Mucosa of descending colon (tissue), 3 donors: ENCODE data around the gene DNAH17. TPM values are rescaled to one million over a fixed set of nuclear protein-coding genes. Genes with fewer than 3 reads are reported as not detected.

ENCODE experiments used
- ATAC-seq: fragments of 200-7000 bp; cut with Tn5 transposase; one replicate; pipeline ENCODE4 v1.9.1; 2020; ENCODE audit warnings: mild to moderate bottlenecking, moderate library complexity
- DNase-seq, 3 donors: peaks; one replicate each; pipeline ENCODE4 v3.0.0-alpha.2; 2020
- H3K36me3 ChIP-seq: fragments of 200-600 bp; one replicate; pipeline ENCODE4 v1.8.0; 2021; ENCODE audit warnings: low read depth, mild to moderate bottlenecking
- H3K4me1 ChIP-seq: fragments of 200-600 bp; one replicate; pipeline ENCODE4 v1.8.0; 2021; ENCODE audit warnings: low read depth, mild to moderate bottlenecking
- H3K4me3 ChIP-seq: fragments of 200-600 bp; one replicate; pipeline ENCODE4 v1.8.0; 2021; ENCODE audit warnings: mild to moderate bottlenecking
- H3K9me3 ChIP-seq: fragments of 200-600 bp; one replicate; pipeline ENCODE4 v1.8.0; 2021; ENCODE audit warnings: mild to moderate bottlenecking
- CTCF ChIP-seq: fragments of 200-600 bp; IDR thresholded peaks from one replicate; pipeline ENCODE4 v1.8.0; 2022; ENCODE audit warnings: antibody characterized with exemption, mild to moderate bottlenecking
- intact Hi-C, 2 donors: fragments of 100-400 bp; cut with DNase I in 1 of 2; cut with micrococcal nuclease in 1 of 2; formaldehyde crosslinking; loops; one replicate each; pipeline versions ENCODE4 v1.11.0 to v1.11.1; 2022; cut with DNase I, micrococcal nuclease
- total RNA-seq, 3 donors: library from RNA; stranded (reverse); fragmentation: NEBNext Ultra II Directional in 2 of 3; extraction: Animal tissue kit (Norgen Biotek cat#: 25700) in 2 of 3; gene quantifications; one replicate each; pipeline versions ENCODE4 v1.2.1 to v1.2.4, GENCODE V29; 2021 to 2023
- donor health status: DM: no; HTN: no; CAD: no; lungs with moderate emphysema.
- donor health status: DM: no; HTN: no; CAD: no.
- donor health status: DM: no; HTN: yes; CAD: no.

Gene DNAH17
- total RNA-seq, 3 donors from 2014 or later: 0.06 to 0.17 TPM; not detected in 1

GRCh38 chr17:78541488-78542206, 35.5 kb downstream of the DNAH17 start:
- H3K36me3 ChIP-seq: no peaks in the 10 kb centered on the region
- DNase-seq (no peak), ATAC-seq (peak; percentile 53)
- no peaks in the 10 kb centered on the region for H3K9me3 ChIP-seq
- TF ChIP-seq CTCF: no peak
- H3K4me3 ChIP-seq: no peak overlapping the region
- intact Hi-C loops: no loop called here
- no peaks in the 10 kb centered on the region for H3K4me1 ChIP-seq

GRCh38 chr17:78539781-78540180, 37.4 kb downstream of the DNAH17 start:
- DNase-seq (no peak), ATAC-seq (no peak)
- H3K36me3 ChIP-seq: no peaks in the 10 kb centered on the region
- H3K4me3 ChIP-seq: no peak overlapping the region
- H3K4me1 ChIP-seq: peaks cover 9% of the 10 kb centered on the region
- H3K9me3 ChIP-seq: no peaks in the 10 kb centered on the region
- TF ChIP-seq CTCF: no peak
- intact Hi-C loops: no loop called here

DNA sequence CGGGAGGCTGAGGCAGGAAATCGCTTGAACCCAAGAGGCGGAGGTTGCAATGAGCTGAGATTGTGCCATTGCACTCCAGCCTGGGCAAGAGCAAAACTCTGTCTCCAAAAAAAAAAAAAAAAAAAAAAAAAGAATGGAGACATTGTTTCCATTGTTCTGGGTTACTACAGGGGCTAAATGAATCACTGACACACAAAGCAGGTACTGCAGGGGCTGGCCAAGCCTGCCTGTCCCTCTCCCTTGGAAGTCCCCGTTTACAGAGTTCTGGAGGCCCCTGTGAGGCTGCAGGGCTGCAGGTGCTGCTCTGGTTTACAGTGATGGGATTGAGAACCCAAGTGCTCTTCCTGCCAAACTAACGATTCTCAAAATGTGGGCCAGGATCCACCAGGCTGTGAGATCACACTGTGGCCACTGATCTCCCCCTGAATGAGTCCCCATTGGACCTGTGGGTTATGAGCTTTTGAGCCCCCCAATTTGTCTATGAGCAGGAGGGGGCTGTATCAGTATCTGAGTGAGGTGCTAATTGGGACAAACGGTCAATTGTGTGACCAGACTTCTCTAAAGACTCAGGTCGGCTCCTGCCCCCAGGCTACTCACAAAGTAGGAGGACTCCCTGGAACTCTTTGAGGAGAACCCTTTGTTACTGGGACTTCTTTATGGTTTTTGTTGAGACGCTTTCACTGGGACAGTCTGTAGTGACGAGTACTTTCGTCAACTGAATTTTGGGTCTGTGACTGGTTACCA, 39.0 kb downstream of the DNAH17 start:
- TF ChIP-seq CTCF: no peak
- Histone ChIP-seq H3K36me3 (no peaks in the 10 kb centered on the region), H3K9me3 (no peaks in the 10 kb centered on the region), H3K4me1 (peaks cover 10% of the 10 kb centered on the region), H3K4me3 (no peak overlapping the region)
- DNase-seq (no peak), ATAC-seq (no peak)
- intact Hi-C loops: no loop called here

GRCh38 chr17:78537217-78537860, 39.9 kb downstream of the DNAH17 start:
- TF ChIP-seq CTCF: no peak
- Histone ChIP-seq H3K4me1 (peaks cover 10% of the 10 kb centered on the region), H3K36me3 (no peaks in the 10 kb centered on the region), H3K9me3 (no peaks in the 10 kb centered on the region), H3K4me3 (no peak overlapping the region)
- DNase-seq (no peak), ATAC-seq (no peak)
- intact Hi-C loops: no loop called here

DNA sequence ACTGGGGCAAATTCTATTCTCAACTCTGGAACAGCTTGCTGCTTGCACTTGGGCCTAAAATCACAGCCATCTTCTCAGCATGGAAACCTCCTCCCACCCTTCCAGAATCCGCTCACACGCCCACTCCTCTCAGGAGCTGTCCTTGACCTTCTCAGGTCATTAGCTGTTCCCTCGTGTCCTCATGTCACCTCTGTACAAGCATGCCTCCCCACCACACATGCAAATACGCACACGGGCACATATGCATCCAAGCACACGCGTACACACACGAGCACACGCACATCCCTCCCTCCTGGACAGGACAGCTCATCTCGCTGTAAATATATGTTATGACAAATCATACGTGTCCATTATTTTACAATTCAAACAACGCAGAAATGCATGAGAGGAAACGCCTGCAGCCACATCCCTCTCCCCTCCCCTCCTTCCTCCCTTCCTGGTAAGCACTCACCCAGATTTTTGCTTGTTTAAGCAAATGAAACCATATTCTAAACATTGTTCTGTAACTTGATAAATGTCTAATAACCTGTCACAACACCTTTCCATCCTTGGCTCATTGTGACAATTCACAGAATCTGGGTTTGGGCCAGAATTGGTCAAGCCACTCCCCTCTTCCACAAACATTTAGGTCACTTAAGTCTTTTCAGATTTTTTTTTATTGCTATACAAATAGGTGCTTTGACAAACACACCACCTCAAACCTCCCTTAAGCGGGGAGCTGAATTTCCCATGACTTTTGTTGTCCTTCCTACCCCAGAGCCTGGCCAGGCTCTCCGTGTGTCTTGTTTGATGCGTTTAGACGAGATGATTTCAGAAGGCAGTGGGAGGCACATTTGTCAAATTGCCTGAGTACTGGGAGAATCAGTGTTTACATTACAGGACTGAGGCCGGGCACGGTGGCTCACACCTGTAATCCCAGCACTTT, 41.7 kb downstream of the DNAH17 start:
- intact Hi-C loops: no loop called here
- Histone ChIP-seq H3K36me3 (no peaks in the 10 kb centered on the region), H3K4me3 (no peak overlapping the region), H3K9me3 (no peaks in the 10 kb centered on the region), H3K4me1 (peaks cover 10% of the 10 kb centered on the region)
- DNase-seq (no peak), ATAC-seq (peak; percentile 58)
- TF ChIP-seq CTCF: no peak
